ES-I3 (cell line): ENCODE measurements around the gene PLCL1.

Experiments used
- H3K36me3 ChIP-seq: 2 replicates; pipeline ENCODE4 v1.6.1; 2013; ENCODE audit warnings: mild to moderate bottlenecking, low read length, control low read depth, moderate library complexity; ENCODE audit not compliant: insufficient read depth
- H3K4me1 ChIP-seq: 2 replicates; pipeline ENCODE4 v1.6.1; 2013; ENCODE audit warnings: mild to moderate bottlenecking, control low read depth, low read length; ENCODE audit not compliant: insufficient read depth
- H3K9ac ChIP-seq: 2 replicates; pipeline ENCODE4 v1.6.1; 2013; ENCODE audit warnings: low read depth, mild to moderate bottlenecking, low read length, moderate library complexity
- H3K9me3 ChIP-seq: 2 replicates; pipeline ENCODE4 v1.6.1; 2013; ENCODE audit warnings: mild to moderate bottlenecking, low read length, moderate library complexity; ENCODE audit not compliant: control insufficient read depth, insufficient read depth

Gene PLCL1

GRCh38 chr2:197804049-197804757 is at the start of gene PLCL1:
Gene PLCL1 (plus strand): TSS chr2:197804593.
- H3K9me3 ChIP-seq, result no peaks in the 10 kb centered on the region
- no peaks in the 10 kb centered on the region for H3K4me1 ChIP-seq
- peak within 1 kb of the TSS; percentile 56; the same call in 1 of the 2 replicates for H3K9ac ChIP-seq
- H3K36me3 ChIP-seq, result no peaks in the 10 kb centered on the region

- H3K4me1 ChIP-seq, result no peaks in the 10 kb centered on the region
- no peaks in the 10 kb centered on the region for H3K36me3 ChIP-seq
- H3K9me3 ChIP-seq, result peaks cover 4% of the 10 kb centered on the region; the same call in 1 of the 2 replicates
- H3K9ac ChIP-seq, result no peak overlapping the region
These were observed 45.4 kb upstream of the PLCL1 start for GRCh38 chr2:197759013-197759412.

GRCh38 chr2:197759625-197760292 is 44.6 kb upstream of the PLCL1 start:
- H3K4me1 ChIP-seq, result no peaks in the 10 kb centered on the region

GRCh38 chr2:197760293-197760657 is 44.1 kb upstream of the PLCL1 start:
- Histone ChIP-seq H3K9ac (no peak overlapping the region), H3K9me3 (peaks cover 4% of the 10 kb centered on the region; the same call in 1 of the 2 replicates), H3K4me1 (no peaks in the 10 kb centered on the region)

More at GRCh38 chr2:197759625-197760292, 44.6 kb upstream of the PLCL1 start:
- Histone ChIP-seq H3K36me3 (no peaks in the 10 kb centered on the region), H3K9me3 (peaks cover 4% of the 10 kb centered on the region; the same call in 1 of the 2 replicates), H3K9ac (no peak overlapping the region)

GRCh38 chr2:197777823-197778407 is 26.5 kb upstream of the PLCL1 start:
- Histone ChIP-seq H3K9ac (no peak overlapping the region), H3K4me1 (no peaks in the 10 kb centered on the region), H3K36me3 (no peaks in the 10 kb centered on the region), H3K9me3 (no peaks in the 10 kb centered on the region)

More at GRCh38 chr2:197760293-197760657, 44.1 kb upstream of the PLCL1 start:
- H3K36me3 ChIP-seq, result no peaks in the 10 kb centered on the region

GRCh38 chr2:197779261-197779660 is 25.1 kb upstream of the PLCL1 start:
- H3K9me3 ChIP-seq, result no peaks in the 10 kb centered on the region
- no peaks in the 10 kb centered on the region for H3K4me1 ChIP-seq
- no peak overlapping the region for H3K9ac ChIP-seq
- no peaks in the 10 kb centered on the region for H3K36me3 ChIP-seq

- Histone ChIP-seq H3K9me3 (no peaks in the 10 kb centered on the region), H3K4me1 (no peaks in the 10 kb centered on the region), H3K9ac (no peak overlapping the region), H3K36me3 (no peaks in the 10 kb centered on the region)
These were observed 22.3 kb upstream of the PLCL1 start for GRCh38 chr2:197782126-197782525.

- Histone ChIP-seq H3K9ac (peak within 1 kb of the TSS; percentile 43; the same call in 1 of the 2 replicates), H3K9me3 (no peaks in the 10 kb centered on the region), H3K36me3 (no peaks in the 10 kb centered on the region), H3K4me1 (no peaks in the 10 kb centered on the region)
These were observed 19.1 kb upstream of the PLCL1 start, which contains the start of gene BOLL for GRCh38 chr2:197784956-197785941. Gene BOLL (minus strand): TSS chr2:197785319. CDS start chr2:197781850, 3,469 bp downstream.

- no peaks in the 10 kb centered on the region for H3K9me3 ChIP-seq
- H3K36me3 ChIP-seq, result no peaks in the 10 kb centered on the region
- H3K4me1 ChIP-seq, result no peaks in the 10 kb centered on the region
- peak overlapping the region; percentile 43; the same call in 1 of the 2 replicates for H3K9ac ChIP-seq
These were observed 18.1 kb upstream of the PLCL1 start for GRCh38 chr2:197786010-197786877.

GRCh38 chr2:197793456-197793855 is 10.9 kb upstream of the PLCL1 start:
- no peaks in the 10 kb centered on the region for H3K36me3 ChIP-seq
- H3K9ac ChIP-seq, result no peak overlapping the region
- H3K4me1 ChIP-seq, result no peaks in the 10 kb centered on the region
- no peaks in the 10 kb centered on the region for H3K9me3 ChIP-seq

GRCh38 chr2:197795277-197795676 is 9.1 kb upstream of the PLCL1 start:
- H3K9me3 ChIP-seq, result no peaks in the 10 kb centered on the region

GRCh38 chr2:197798187-197798586 is 6.2 kb upstream of the PLCL1 start:
- H3K36me3 ChIP-seq, result no peaks in the 10 kb centered on the region
- H3K9me3 ChIP-seq, result no peaks in the 10 kb centered on the region
- no peak overlapping the region for H3K9ac ChIP-seq

More at GRCh38 chr2:197795277-197795676, 9.1 kb upstream of the PLCL1 start:
- Histone ChIP-seq H3K4me1 (no peaks in the 10 kb centered on the region), H3K9ac (no peak overlapping the region), H3K36me3 (no peaks in the 10 kb centered on the region)

GRCh38 chr2:197799068-197799467 is 5.3 kb upstream of the PLCL1 start:
- H3K9ac ChIP-seq, result no peak overlapping the region
- no peaks in the 10 kb centered on the region for H3K4me1 ChIP-seq
- H3K9me3 ChIP-seq, result no peaks in the 10 kb centered on the region
- no peaks in the 10 kb centered on the region for H3K36me3 ChIP-seq

More at GRCh38 chr2:197798187-197798586, 6.2 kb upstream of the PLCL1 start:
- H3K4me1 ChIP-seq, result no peaks in the 10 kb centered on the region
